GM12865 (cell line): ENCODE data around the gene FRS2.

ENCODE experiments used
- DNase-seq: peaks from one replicate; pipeline ENCODE4 v3.0.0; 2010; ENCODE audit warnings: low read depth
- H3K4me3 ChIP-seq: 2 replicates; pipeline ENCODE4 v1.5.1; 2011; ENCODE audit warnings: mild to moderate bottlenecking, low read depth, low read length, control low read depth
- CTCF ChIP-seq: IDR thresholded peaks from 2 replicates; pipeline ENCODE4 v1.5.1; 2011; ENCODE audit warnings: low read length, control low read depth, low read depth, inconsistent platforms; ENCODE audit not compliant: insufficient read depth; ENCODE audit errors: missing control alignments

FRS2 gene

GRCh38 chr12:69550569-69551350 lies 80.6 kb downstream of the FRS2 start:
- TF ChIP-seq CTCF = no peak
- no peak for DNase-seq
- no peak overlapping the region for H3K4me3 ChIP-seq

- peak; percentile 28 for DNase-seq
- no peak for TF ChIP-seq CTCF
- H3K4me3 ChIP-seq = no peak overlapping the region
These were observed 83.5 kb downstream of the FRS2 start for GRCh38 chr12:69553628-69554248.

GRCh38 chr12:69555461-69555860 lies 85.3 kb downstream of the FRS2 start:
- no peak for TF ChIP-seq CTCF
- no peak overlapping the region for H3K4me3 ChIP-seq
- DNase-seq = no peak

GRCh38 chr12:69556383-69556782 lies 86.2 kb downstream of the FRS2 start:
- TF ChIP-seq CTCF = no peak
- DNase-seq = no peak
- H3K4me3 ChIP-seq = no peak overlapping the region

- no peak for DNase-seq
These were observed 93.1 kb downstream of the FRS2 start for GRCh38 chr12:69563166-69563762.

GRCh38 chr12:69566603-69567002 lies 96.4 kb downstream of the FRS2 start:
- DNase-seq = no peak
- TF ChIP-seq CTCF = no peak
- H3K4me3 ChIP-seq = no peak overlapping the region

More at GRCh38 chr12:69563166-69563762, 93.1 kb downstream of the FRS2 start:
- H3K4me3 ChIP-seq = no peak overlapping the region
- TF ChIP-seq CTCF = no peak

GRCh38 chr12:69569236-69569635 lies 99.0 kb downstream of the FRS2 start:
- TF ChIP-seq CTCF = no peak
- H3K4me3 ChIP-seq = no peak overlapping the region
- DNase-seq = no peak
